HG03159 (cell line): ENCODE data around the gene C2orf42.
"Not testable (repeated sequence)": the region's sequence is repeated elsewhere in the genome, so short reads cannot be mapped to it uniquely, and the experiment has no call there.

ENCODE experiments used
- ATAC-seq: cut with Tn5 transposase; IDR thresholded peaks from one replicate; pipeline ENCODE4 v1.9.1; 2021; ENCODE audit warnings: mild to moderate bottlenecking, moderate library complexity; ENCODE audit not compliant: unreplicated experiment

C2orf42 gene

DNA sequence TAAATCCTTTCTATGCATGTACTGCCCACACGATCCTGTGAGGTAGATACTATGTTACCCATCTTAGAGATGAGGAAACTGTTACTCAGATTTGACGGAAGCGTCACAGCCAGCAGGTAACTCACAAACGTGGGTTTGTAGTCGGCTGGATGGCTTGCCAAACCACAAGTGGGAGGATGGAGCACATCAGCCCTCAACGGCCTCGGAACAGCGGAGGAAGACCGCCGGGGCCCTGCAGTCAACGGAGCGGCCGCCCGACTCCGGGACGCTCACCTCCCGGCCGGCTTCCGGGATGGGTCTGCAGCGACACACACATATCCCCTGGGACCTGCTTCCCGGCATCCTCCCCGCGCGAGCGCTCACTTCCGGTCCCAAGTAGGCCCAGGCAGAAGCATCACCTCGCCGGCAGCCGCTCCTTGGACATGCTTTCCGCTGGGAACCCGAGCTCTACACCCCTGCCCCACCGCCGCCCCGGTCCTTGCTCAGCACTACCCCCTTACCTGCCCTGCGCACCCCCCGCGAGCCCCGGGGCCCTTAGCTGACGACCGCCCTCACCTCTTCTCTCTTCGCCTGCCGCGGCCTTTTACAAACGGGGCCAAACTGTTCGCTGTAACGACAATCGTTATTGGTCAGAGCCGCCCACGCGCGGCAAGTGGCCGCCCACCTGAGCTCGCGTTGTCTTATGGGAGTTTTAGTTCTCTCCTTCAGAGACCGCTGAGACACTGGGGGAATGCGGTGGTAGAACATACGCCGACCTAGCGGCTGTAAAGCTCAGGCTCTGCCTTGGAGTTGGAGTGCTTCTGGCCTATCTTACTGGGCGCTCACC, at the start of gene C2orf42:
Gene C2orf42, minus strand, starts transcription at position 602 of the 826 bp plus-strand sequence. CDS start 9,034 bp downstream, outside the sequence.
- ATAC-seq: peak; percentile 81

DNA sequence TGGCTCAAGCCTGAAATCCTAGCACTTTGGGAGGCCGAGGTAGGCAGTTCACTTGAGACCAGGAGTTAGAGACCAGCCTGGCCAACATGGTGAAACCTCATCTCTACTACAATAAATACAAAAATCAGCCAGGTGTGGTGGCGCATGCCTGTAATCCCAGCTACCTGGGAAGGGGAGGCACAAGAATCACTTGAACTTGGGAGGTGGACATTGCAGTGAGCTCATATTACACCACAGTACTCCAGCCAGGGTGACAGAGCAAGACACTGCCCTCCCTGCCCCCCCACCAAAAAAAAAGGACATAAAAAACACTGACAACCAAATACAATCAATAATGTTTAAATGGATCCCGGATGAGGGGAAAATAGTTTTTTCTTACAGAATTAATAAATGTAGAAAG, 49.8 kb upstream of the C2orf42 start:
- no peak for ATAC-seq

DNA sequence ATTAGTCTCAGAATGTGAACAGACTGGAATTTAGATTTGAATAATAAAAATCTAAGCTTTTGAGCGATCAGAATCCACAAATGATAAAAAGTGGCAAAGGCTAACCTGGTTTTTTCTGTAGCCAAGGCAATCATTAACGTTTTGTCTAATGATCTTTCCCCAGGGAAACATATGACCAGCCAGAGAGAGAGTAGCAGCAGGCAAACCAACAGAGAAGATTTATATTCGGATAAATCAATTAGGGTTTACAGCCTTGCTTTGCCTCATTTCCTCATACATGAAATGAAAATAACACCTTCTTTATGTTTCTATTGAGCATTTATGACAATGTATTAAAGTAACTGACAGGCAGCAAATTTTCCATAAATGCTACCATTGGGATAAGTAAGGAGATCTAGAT, 43.1 kb upstream of the C2orf42 start:
- ATAC-seq: no peak

DNA sequence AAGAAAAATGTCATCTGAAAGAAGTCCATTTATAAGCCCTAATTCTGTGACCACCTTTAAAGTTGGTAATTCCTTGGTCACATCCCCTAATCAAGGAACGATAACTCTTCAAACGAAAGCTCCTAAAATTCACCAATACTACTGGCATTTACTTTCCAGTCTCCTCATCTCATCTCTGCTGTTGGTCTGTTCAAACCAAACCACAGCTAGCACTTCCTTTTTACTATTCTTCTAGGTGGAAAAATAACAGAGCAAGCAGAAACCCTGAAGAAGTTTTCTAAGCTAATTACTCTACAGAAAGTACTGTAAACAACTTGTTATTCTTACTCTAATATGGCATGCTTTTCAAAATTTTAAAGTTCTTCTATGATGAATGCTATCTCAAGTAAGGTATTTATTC, 36.0 kb upstream of the C2orf42 start:
- ATAC-seq: no peak

DNA sequence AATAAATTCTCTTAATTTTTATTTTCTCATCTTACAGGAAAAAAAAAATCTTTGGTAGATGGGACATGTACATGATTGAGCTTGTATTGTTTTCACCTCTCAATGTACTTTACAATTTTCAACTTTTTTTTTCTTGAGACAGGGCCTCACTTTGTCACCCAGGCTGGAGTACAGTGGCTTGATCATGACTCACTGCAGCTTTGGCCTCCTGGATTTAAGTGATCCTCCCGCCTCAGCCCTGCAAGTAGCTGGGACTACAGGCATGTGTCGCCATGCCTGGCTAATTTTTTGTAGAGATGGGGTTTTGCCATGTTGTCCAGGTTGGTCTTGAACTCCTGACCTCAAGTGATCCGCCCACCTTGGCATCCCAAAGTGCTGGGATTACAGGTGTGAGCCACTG, 32.5 kb upstream of the C2orf42 start:
- not testable (repeated sequence) for ATAC-seq

DNA sequence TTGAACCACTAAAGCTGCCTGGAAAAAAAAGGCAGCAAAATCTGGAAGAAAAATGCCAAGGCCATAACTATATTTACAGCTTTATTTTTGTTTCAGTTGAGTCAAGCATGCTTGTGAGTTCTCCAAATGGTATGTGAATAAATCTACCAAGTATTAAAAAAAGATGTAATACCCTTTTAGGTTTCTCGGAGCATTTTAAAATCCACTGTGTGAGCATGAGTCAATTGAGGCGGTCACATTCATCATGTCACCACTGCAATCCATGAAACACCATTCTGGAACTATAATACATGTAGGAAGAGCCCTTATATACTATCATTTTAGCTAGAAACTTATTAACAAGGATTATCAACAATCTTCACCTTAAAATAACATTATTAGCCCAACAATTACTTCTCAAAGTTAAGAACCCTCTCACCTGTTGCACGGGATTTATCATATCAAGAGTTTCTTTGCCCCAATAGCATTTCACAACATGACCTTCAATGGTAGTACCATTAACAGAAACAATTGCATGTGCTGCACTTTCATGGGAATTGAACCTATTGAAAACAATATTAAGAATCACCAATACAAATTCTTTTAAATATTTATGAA, 24.2 kb upstream of the C2orf42 start:
- no peak for ATAC-seq

DNA sequence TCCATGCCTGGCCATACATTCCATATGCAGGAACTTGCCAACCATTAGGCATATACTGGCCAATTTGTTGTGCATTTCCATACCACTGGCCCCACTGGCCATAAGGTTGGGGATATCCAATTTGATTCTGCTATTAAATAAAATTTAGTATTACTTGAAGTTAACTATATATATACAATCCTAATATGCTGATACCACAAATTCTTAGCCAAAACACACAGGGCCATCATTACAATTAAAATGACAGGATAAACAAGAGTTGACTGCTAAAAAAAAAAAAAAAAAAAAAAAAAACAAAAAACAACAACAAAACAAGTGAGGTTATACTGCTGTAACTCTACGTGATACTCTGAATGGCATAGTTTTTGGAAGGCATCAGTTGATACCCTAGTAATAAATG, 23.5 kb upstream of the C2orf42 start:
- no peak for ATAC-seq

DNA sequence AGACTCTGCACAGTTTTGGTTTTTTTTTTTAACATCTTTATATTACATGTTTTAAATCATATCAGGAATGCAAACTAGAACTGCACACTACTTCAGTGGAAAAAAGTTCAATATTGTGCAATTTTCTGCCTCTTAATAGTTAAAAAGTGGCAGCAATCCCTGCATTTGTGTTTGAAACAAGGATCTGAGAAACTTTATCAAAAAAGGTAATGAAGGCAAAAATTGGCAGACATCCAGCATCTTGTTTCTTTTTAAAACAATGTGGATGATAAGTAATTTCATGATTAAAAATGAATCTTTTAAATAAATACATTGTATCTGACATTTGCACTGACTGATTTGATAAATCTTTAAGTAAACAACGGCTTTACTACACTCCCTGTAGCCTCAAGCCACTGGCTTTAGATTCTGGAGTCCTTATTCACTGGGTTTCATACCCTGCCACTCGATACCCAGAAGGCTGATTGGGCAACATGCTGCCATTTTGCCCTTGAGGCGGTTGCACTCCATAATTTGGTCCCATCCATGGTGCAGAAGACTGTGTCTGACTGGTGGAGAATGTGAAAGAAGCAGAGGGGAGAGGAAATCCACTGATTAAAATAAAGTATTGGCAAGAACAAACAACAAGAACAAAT, 21.6 kb upstream of the C2orf42 start:
- ATAC-seq: no peak

DNA sequence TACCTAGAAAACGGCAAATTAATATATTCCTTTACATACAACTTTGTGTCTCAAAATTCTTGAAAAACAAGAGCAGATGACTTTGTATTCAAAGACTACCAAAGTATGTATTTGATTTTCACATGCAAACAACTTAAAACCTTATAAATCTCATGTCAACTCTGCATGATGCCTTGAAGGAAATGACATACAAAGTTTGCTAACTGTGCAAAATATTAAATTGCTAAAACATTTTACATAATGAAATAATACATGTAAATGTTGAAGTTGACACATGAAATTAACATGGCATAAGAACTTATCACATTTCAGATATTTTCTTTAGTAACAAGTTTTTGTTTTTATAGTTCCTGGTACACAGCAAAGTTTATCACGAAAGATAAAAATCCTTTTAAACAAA, 20.8 kb upstream of the C2orf42 start:
- no peak for ATAC-seq

DNA sequence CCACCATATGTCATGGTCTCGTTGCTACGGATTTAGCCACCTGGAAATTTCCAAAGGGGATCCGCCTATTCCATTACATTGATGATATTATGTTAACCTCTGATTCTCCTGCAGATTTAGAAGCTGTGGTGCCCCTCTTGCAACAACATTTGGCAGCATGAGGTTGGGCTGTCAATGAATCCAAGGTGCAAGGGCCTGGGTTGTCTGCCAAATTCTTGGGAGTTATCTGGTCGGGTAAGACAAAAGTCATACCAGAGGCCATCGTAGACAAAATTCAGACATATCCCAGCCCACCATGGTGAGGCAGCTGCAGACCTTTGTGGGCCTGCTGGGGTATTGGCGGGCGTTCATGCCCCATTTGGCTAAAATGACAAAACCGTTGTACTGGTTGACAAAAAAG, 13.6 kb upstream of the C2orf42 start:
- ATAC-seq: no peak

DNA sequence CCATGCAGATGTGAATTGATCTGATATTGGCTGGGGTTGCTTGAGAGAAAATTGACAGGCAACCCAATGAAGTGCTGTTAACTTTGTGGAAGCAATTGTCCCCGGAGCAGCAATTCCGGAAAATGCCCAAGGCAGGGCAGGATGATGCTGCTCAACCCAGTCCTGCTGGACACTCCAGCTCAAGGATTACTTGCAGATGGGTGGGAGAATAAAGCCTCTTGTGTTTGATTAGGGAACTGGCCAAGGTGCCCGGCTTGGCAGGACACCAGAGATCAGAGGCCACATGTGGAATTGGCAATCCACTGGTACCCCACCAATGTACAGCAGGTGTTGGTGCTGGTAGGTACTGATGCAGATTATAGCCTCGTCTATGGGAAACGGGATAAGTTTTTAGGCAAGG, 12.3 kb upstream of the C2orf42 start:
- no peak for ATAC-seq

DNA sequence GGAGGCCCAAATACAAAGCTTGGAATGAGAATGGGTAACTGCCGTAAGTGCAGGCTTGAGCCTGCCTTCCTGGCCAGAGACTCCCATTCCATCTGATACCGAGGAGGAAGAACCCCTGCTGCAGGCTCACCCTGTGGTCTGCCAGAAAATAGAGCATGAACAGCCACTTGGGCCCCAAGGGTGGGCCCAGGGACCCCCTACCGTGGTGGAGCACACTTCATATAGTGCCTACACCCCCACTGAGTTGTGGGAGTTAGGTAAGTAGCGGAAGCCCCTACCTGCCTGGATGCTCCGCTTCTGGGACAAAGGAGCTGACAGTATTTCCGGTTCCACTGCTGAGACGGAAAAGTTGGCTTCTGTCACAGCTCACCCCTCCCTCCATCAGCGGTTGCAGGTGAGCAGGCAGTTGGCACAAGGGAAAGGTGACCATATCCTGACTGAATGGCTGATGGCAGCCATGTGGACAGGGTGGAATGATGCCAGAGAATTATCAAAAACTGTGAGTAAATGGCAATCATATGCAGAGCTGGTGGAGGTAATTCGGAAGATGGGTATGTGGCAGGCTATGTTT, 11.5 kb upstream of the C2orf42 start:
- ATAC-seq: no peak

DNA sequence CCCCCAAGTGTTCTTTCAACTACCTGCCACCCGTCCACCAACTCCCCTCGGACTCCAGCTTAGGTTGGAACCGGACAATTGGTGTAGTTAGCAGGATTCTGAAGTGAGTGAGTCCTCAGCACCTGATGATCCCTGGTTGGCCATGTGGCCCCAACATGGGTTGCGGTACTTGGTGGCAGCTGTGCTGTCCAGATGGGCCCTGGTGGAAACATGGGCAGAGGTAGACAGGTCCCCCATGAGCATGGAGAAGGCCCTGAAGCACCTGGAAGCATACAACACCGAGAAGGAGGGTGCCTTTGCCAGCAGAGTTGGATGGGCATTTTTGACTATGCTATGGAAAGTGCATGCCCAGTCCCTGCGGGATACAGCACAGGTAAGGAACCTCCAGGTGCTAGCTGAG, 11.0 kb upstream of the C2orf42 start:
- no peak for ATAC-seq

DNA sequence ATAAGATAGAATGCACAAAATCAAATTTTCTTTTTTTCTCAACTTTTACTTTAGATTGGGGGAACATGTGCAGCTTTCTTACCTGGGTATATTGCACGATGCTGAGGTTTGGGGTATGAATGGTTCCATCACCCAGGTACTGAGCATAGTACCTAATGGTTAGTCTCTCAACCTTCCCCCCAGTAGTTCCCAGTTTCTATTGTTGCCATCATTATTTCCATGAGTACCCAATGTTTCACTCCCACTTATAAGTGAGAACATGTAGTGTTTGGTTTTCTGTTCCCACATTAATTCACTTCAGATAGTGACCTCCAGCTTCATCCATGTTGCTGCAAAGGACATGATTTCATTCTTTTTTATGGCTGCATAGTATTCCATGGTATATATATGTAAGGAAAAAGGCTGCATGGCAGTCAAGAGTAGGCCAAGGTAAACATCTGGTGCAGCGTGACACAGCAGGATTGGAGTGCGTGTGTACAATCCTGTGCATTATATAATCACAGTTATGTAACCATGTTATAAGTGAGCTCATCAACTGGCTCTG, 10.5 kb upstream of the C2orf42 start:
- ATAC-seq: no peak

DNA sequence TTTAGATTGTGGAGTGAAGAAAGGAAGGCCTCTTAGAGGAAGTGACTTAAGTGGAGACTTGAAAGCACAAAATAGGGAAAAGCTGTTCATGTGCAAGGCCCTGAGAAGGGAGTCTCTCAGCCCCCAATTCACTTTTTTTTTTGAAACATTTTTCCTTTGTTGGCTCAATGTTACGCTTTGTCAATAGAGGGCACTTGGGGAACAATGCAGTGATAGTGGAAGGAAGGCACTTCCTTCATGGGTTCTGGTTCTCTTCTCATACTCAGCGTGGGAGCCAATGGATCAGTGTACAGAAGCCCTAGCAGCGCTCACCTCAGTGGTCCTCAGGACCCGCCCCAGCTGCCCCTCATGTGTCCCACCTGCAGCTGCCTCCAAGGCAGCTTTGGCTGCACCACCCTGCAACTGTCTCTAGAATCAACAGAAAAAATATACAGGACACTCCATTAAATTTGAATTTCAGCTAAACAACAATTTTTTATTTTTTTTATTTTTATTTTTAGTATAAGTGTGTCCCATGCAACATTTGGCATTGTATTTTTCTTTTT, 8.6 kb upstream of the C2orf42 start:
- no peak for ATAC-seq

DNA sequence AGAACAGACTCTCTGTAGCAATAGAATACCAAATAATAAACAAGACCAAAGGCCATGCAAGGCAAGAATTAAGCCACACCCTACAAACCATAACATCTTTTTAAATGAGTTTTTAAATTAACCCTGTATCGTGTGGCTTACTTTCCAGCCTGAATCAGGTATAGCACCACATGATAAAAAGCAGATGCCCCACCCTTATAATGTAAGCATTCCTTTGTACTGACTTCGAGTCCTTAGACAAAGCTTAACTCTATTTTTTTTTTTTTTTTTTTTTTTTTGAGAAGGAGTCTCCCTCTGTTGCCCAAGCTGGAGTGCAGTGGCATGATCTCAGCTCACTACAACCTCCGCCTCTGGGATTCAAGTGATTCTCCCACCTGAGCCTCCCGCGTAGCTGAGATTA, 1.7 kb upstream of the C2orf42 start:
- ATAC-seq: no peak

DNA sequence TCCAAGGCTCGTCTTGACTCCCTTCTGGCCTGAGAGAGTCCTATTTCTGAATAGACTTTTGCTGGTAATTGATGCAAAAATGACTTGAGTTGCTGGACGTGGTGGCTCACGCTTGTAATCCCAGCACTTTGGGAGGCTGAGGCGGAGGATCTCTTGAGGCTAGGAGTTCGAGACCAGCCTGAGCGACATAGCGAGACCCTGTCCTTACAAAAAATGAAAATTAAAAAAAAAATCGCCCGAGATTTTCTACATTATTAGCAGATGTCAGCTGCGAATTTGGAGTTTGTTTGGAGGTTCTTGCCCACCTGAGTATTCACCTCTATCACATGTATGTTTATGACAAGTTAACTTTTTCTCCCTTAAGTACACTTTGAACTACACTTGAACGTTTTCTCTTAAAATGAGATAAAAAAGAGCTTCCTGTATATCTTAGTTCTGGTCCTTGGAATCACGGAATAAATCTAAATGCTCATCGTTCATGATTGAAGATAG, 471 bp upstream of the C2orf42 start:
- no peak for ATAC-seq

DNA sequence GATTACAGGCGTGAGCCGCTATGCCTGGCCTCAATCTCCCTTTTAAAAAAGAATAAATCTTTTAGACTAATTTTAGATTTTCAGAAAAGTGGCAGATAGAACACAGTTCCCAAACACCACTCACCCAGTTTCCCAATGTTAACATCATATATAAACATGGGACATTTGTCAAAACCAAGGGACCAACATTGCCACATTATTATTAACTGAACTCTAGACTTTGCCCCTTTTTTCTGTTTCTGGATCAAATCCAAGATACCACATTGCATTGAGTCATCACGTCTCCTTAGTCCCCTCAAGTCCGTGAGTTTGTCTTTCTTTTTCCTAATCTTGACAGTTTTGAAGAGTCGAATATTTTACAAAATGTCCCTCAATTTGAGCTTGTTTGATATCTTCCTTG, 2.4 kb downstream of the C2orf42 start:
- ATAC-seq: no peak

DNA sequence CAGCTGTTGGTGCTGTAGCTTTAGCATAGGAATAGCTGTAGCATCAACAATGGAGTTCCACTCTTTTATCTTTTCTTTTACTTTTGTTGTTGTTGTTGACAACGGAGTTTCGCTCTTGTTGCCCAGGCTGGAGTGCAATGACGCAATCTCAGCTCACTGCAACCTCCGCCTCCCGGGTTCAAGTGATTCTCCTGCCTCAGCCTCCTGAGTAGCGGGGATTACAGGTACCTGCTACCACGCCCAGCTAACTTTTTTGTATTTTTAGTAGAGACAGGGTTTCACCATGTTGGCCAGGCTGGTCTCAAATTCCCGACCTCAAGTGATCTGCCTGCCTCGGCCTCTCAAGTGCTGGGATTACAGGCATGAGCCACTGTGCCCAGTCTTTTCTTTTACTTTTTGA, 3.6 kb downstream of the C2orf42 start:
- not testable (repeated sequence) for ATAC-seq

DNA sequence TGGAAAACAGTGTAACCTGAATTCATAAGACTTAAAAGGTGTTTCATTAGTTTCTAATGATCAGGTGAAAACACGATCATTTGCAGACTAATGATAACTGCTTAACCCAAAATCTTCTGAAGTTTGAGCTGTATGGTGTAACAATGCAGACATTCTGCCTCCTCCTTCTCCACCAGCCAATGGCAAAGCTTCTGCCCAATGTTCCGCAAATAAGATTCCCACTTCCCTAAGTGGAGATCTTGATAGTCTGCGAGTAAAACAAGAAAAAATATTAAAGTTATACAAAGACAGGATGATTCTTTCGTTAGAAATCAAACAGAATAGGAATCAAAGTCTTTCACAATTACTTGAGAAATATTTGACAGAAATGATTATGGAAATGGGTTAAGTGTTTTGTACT, 8.1 kb downstream of the C2orf42 start:
- no peak for ATAC-seq

DNA sequence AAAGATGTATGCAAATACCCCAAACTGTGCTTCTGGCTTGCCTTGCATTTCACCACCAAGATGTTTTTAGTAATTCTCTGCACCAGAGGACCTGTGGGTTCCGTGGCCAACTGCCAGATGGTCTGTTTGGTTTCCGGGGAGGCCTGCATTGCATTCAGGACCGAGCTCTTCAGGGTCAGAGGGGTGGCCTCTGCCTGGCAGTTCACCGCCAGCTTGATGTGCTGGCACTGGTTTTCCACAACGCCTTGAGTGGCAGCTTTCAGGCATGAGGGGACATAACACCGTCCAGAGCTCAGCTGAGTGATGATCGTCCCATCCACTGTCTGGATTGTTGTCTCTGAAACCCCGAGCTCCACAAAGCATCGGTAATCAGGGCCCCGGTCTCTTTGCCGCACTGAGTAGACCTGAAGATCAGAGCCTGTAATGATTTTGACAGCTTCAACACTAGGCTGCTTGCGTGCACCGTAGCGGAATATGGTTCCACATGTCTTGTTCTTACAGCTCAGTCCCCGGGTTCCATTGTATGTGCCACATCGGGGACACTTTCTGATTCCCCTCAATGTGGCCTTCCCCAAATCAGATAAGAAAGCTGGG, 9.4 kb downstream of the C2orf42 start:
- ATAC-seq: no peak
